ENCODE data around the gene TXNDC16. TPM values are rescaled to one million over a fixed set of nuclear protein-coding genes. Genes with fewer than 3 reads are reported as not detected.

TXNDC16 gene
- total RNA-seq, 6 donors from 2014 or later, result 4.2 to 13.3 (median 8.0) TPM

- Histone ChIP-seq H3K4me3 (no peak overlapping the region), H3K36me3 (peaks cover 0 to 10% (median 0%) of the 10 kb centered on the region in 4 donors), H3K27me3 (no peaks in the 10 kb centered on the region), H3K9me3 (no peaks in the 10 kb centered on the region), H3K4me1 (no peaks in the 10 kb centered on the region), H3K27ac (no peak overlapping the region)
- WGBS, 2 donors, result 93 to 97% methylated on average over 1 of the region's 1 CpG
- ATAC-seq (ENCODE audit: low FRiP score in 2 of 2) (no peak), DNase-seq (no peak)
- TF ChIP-seq POLR2A (IDR thresholded peaks at IDR 0.05), result no peak
- TF ChIP-seq EP300 (IDR thresholded peaks at IDR 0.05), result no peak
- no peak for TF ChIP-seq POLR2AphosphoS5 (IDR thresholded peaks at IDR 0.05)
- no peak for TF ChIP-seq CTCF (IDR thresholded peaks at IDR 0.05)
Observed at GRCh38 chr14:52434955-52435354, 117.3 kb downstream of the TXNDC16 start.

- TF ChIP-seq POLR2A (IDR thresholded peaks at IDR 0.05), result no peak
- TF ChIP-seq POLR2AphosphoS5 (IDR thresholded peaks at IDR 0.05), result no peak
- TF ChIP-seq EP300 (IDR thresholded peaks at IDR 0.05), result no peak
- no peak for TF ChIP-seq CTCF (IDR thresholded peaks at IDR 0.05)
- DNase-seq, result no peak
- H3K27ac ChIP-seq, result no peak overlapping the region
- H3K4me1 ChIP-seq, result no peaks in the 10 kb centered on the region
- H3K4me3 ChIP-seq, result no peak overlapping the region
- no peaks in the 10 kb centered on the region for H3K27me3 ChIP-seq
- H3K36me3 ChIP-seq, result peaks cover 0 to 7% (median 0%) of the 10 kb centered on the region in 4 donors
- no peak for ATAC-seq (ENCODE audit: low FRiP score in 2 of 2)
- no peaks in the 10 kb centered on the region for H3K9me3 ChIP-seq
- 88 to 91% methylated on average over 2 of the region's 2 CpGs for WGBS, 2 donors
Observed at GRCh38 chr14:52430474-52430873, 121.8 kb downstream of the TXNDC16 start.

- Histone ChIP-seq H3K36me3 (peaks cover 0 to 7% (median 0%) of the 10 kb centered on the region in 4 donors), H3K4me3 (no peak overlapping the region), H3K27me3 (no peaks in the 10 kb centered on the region), H3K4me1 (no peaks in the 10 kb centered on the region), H3K9me3 (no peaks in the 10 kb centered on the region), H3K27ac (no peak overlapping the region)
- DNase-seq, result no peak
- ATAC-seq (ENCODE audit: low FRiP score in 2 of 2), result no peak
- TF ChIP-seq POLR2A (IDR thresholded peaks at IDR 0.05), result no peak
- TF ChIP-seq POLR2AphosphoS5 (IDR thresholded peaks at IDR 0.05), result no peak
- TF ChIP-seq EP300 (IDR thresholded peaks at IDR 0.05), result no peak
- TF ChIP-seq CTCF (IDR thresholded peaks at IDR 0.05), result no peak
- WGBS, 2 donors, result 85 to 93% methylated on average over 2 of the region's 2 CpGs
Observed at GRCh38 chr14:52429451-52429850, 122.9 kb downstream of the TXNDC16 start.

GRCh38 chr14:52427460-52427859 is 124.8 kb downstream of the TXNDC16 start:
- no peak overlapping the region for H3K27ac ChIP-seq
- no peak for ATAC-seq (ENCODE audit: low FRiP score in 2 of 2)
- H3K4me1 ChIP-seq, result no peaks in the 10 kb centered on the region
- H3K27me3 ChIP-seq, result no peaks in the 10 kb centered on the region
- peaks cover 0 to 7% (median 0%) of the 10 kb centered on the region in 4 donors for H3K36me3 ChIP-seq
- H3K9me3 ChIP-seq, result no peaks in the 10 kb centered on the region
- TF ChIP-seq POLR2A (IDR thresholded peaks at IDR 0.05) (no peak), CTCF (IDR thresholded peaks at IDR 0.05) (no peak), POLR2AphosphoS5 (IDR thresholded peaks at IDR 0.05) (no peak), EP300 (IDR thresholded peaks at IDR 0.05) (no peak)
- WGBS, 2 donors, result 65 to 76% methylated on average over 1 of the region's 1 CpG
- H3K4me3 ChIP-seq, result no peak overlapping the region
- no peak for DNase-seq

- no peaks in the 10 kb centered on the region for H3K36me3 ChIP-seq
- H3K4me3 ChIP-seq, result no peak overlapping the region
- 44 to 50% methylated on average over 2 of the region's 2 CpGs for WGBS, 2 donors
- H3K27me3 ChIP-seq, result no peaks in the 10 kb centered on the region
- H3K9me3 ChIP-seq, result no peaks in the 10 kb centered on the region
- ATAC-seq (ENCODE audit: low FRiP score in 2 of 2) (no peak), DNase-seq (no peak)
- H3K4me1 ChIP-seq, result no peaks in the 10 kb centered on the region
- no peak overlapping the region for H3K27ac ChIP-seq
- TF ChIP-seq POLR2AphosphoS5 (IDR thresholded peaks at IDR 0.05), result no peak
- TF ChIP-seq POLR2A (IDR thresholded peaks at IDR 0.05), result no peak
- TF ChIP-seq CTCF (IDR thresholded peaks at IDR 0.05), result no peak
- no peak for TF ChIP-seq EP300 (IDR thresholded peaks at IDR 0.05)
Observed at GRCh38 chr14:52422650-52423356, 129.5 kb downstream of the TXNDC16 start.

All from upper lobe of left lung (tissue), 6 donors.